GM18517 (cell line): ENCODE measurements around the gene VAPB.

Source experiments
- ATAC-seq: cut with Tn5 transposase; IDR thresholded peaks from one replicate; pipeline ENCODE4 v1.9.1; 2021; ENCODE audit warnings: mild to moderate bottlenecking, moderate library complexity; ENCODE audit not compliant: unreplicated experiment

The VAPB gene

GRCh38 chr20:58377766-58378401 is 11.1 kb upstream of the VAPB start:
- ATAC-seq = no peak

GRCh38 chr20:58378704-58379103 is 10.3 kb upstream of the VAPB start:
- ATAC-seq = no peak

GRCh38 chr20:58381627-58382026 is 7.4 kb upstream of the VAPB start:
- ATAC-seq = no peak

- no peak for ATAC-seq
Observed at GRCh38 chr20:58382096-58382495, 6.9 kb upstream of the VAPB start.

- ATAC-seq = no peak
Observed at GRCh38 chr20:58384821-58385220, 4.2 kb upstream of the VAPB start.

- ATAC-seq = no peak
Observed at GRCh38 chr20:58388028-58388601, 914 bp upstream of the VAPB start.

- peak; percentile 17 for ATAC-seq
Observed at GRCh38 chr20:58389324-58389967, 417 bp downstream of the VAPB start.

GRCh38 chr20:58389968-58390658 is 1.1 kb downstream of the VAPB start:
- ATAC-seq = no peak

GRCh38 chr20:58390659-58391035 is 1.6 kb downstream of the VAPB start:
- no peak for ATAC-seq

- ATAC-seq = no peak
Observed at GRCh38 chr20:58392286-58392685, 3.3 kb downstream of the VAPB start.

GRCh38 chr20:58393299-58393698 is 4.3 kb downstream of the VAPB start:
- no peak for ATAC-seq

GRCh38 chr20:58394801-58395200 is 5.8 kb downstream of the VAPB start:
- no peak for ATAC-seq

GRCh38 chr20:58395604-58396003 is 6.6 kb downstream of the VAPB start:
- no peak for ATAC-seq

GRCh38 chr20:58397429-58397828 is 8.4 kb downstream of the VAPB start:
- no peak for ATAC-seq

- ATAC-seq = no peak
Observed at GRCh38 chr20:58398254-58398653, 9.2 kb downstream of the VAPB start.

GRCh38 chr20:58399926-58400325 is 10.9 kb downstream of the VAPB start:
- no peak for ATAC-seq

GRCh38 chr20:58401162-58401561 is 12.1 kb downstream of the VAPB start:
- no peak for ATAC-seq

- no peak for ATAC-seq
Observed at GRCh38 chr20:58402305-58402704, 13.3 kb downstream of the VAPB start.

- no peak for ATAC-seq
Observed at GRCh38 chr20:58402827-58403226, 13.8 kb downstream of the VAPB start.

GRCh38 chr20:58403272-58403671 is 14.2 kb downstream of the VAPB start:
- no peak for ATAC-seq

GRCh38 chr20:58405504-58406291 is 16.7 kb downstream of the VAPB start:
- no peak for ATAC-seq
